GM21515 (cell line): ENCODE measurements around the gene POLR3C.

Experiments used
- ATAC-seq: cut with Tn5 transposase; IDR thresholded peaks from one replicate; pipeline ENCODE4 v1.9.1; 2021; ENCODE audit not compliant: unreplicated experiment

The POLR3C gene

GRCh38 chr1:145863282-145864018 is 39.5 kb downstream of the POLR3C start:
- no peak for ATAC-seq

DNA sequence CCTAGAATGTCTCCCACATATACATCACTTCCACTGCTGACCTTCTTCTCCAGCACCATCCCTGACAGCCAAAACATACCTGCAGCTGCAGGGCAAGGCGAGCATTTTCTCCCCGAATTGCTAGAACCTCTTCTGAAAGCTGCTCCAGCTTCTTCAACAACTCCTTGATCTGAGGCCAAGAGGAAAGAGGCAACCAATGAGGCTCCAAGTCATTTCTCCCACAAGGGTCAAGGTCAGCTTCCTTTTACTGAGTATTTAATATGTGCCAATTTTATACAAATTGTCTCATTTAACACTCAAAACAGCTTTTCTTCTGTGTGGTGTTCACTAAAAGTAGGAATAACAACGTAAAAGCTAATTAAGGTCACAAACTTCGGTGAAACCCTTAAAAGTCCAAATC is 44.2 kb downstream of the POLR3C start:
- no peak for ATAC-seq

- no peak for ATAC-seq
Observed at GRCh38 chr1:145871994-145872924, 48.3 kb downstream of the POLR3C start.

- ATAC-seq = no peak
Observed at GRCh38 chr1:145874646-145875045, 50.6 kb downstream of the POLR3C start.

DNA sequence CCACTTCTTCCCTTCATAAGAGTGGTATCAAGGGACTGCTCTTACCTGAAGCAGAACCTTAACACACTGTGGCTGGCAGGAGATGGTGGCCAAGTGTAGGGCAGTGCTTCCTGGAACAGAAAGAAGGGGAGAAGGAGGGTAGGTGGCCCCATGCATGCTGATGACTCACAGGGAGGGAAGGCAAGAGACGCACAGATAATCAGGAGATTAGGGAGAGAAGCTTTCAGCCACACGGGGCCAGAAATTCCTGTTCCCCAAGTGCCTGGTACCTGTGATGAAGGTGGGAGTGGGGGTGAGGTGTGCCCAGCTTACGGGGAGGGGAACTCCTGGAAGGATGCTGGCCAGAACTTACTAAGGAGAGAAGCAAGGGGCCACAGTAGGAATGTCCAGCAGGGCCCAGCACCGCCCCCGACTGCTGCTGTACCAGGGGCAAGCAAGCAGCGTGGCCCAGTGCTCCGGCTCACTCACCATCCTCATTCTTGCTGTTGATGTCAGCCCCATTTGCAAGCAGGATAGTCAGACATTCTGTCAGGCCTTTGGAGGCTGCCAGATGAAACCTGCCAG is 54.0 kb downstream of the POLR3C start:
- no peak for ATAC-seq

- no peak for ATAC-seq
Observed at GRCh38 chr1:145878724-145879123, 54.7 kb downstream of the POLR3C start.

GRCh38 chr1:145879775-145880174 is 55.8 kb downstream of the POLR3C start:
- ATAC-seq = no peak

GRCh38 chr1:145884675-145885074 is 60.7 kb downstream of the POLR3C start:
- ATAC-seq = no peak

DNA sequence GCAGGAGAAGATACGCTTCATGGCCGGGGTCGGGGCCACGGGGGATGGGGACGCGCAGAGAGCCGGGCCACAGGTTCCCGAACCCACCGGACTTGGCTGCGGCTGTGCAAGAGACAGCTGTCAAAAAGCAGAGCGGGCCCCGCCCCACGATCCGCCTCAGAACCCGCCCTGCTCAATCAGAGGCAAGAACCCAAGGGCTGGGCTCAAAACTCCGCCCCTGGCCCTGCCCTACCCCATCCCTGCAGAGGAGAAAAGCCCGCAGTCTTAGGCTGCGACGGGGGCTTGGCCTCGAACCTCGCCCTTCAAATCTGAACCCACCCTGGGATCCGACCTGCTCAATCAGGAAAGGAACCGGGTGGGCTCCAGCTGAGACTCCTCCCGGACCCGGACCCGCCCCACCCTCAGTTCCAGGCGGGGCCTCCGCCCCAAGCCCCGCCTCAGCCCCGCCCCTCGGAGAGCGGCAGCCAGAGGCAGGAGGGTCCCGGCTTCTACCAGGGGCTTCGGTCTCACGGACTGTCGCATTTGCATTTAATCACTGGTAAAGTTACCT is 61.8 kb downstream of the POLR3C start, which contains the start of gene ANKRD35:
TSS of gene ANKRD35 (minus strand) at position 129 of the 550 bp plus-strand sequence. CDS start at position 21, 108 bp downstream.
- peak; percentile 96 for ATAC-seq

GRCh38 chr1:145886390-145886789 is 62.4 kb downstream of the POLR3C start:
- ATAC-seq = no peak

GRCh38 chr1:145886816-145887215 is 62.8 kb downstream of the POLR3C start:
- ATAC-seq = no peak

DNA sequence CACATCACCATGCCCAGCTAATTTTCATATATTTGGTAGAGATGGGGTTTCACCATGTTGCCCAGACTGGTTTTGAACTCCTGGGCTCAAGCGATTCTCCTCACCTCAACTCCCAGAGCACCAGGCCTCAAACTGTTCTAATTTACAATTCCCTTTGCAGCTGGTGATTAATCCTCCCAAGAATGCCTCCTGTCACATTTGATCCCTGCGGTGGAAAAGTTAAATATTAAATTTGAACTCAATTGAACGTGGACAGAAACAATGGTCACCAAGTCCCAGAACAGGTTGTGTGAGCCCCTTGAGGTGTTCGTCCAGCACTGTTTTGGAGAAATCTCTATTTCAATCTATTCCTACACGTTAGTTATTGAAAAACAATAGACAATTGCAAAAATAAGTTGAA is 63.6 kb downstream of the POLR3C start:
- ATAC-seq = no peak

- no peak for ATAC-seq
Observed at GRCh38 chr1:145889722-145890121, 65.7 kb downstream of the POLR3C start.

- no peak for ATAC-seq
Observed at GRCh38 chr1:145891143-145891542, 67.1 kb downstream of the POLR3C start.

DNA sequence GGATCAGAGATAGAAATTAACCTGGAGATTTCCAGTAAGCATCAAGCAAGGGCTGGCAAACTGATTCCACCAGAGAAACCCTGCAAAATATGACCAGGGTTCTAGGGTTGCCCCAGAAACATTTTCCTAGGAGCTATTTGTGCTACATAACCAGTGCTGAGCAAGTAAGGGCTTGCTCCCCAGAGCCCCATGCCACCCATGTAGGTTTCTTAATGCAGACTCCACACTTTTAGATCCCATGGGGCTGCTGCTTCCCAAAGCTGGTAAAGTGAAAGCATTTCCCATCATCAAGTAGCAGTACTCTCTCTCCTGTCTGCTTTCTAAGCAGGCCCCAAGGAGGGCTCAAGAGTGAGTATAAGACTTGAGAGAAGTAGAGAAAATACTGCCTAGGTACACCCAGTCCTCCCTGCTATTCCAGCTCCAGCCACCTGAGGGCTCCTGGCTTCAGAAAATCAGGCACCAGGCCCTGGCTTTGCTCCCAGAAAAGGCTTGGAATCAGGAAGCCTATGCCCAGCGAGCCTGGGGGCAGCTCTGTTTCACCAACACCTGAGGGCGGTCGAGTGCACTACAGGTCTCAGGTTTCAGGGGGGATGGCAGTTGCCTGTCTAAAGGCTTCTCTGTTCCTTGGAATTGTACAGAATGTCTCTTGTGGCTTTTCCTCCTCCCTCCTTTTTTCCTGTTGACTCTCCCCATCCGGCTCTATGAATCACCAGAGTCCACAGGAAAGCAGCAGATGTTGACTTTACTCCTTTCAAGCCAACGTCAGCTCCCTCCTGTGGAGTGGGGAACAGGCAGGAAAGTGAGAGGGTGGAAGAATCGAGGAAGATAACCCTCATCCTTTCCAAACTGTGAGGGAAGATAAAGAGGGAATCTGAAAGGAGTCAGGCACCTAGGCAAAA is 67.8 kb downstream of the POLR3C start:
- no peak for ATAC-seq

DNA sequence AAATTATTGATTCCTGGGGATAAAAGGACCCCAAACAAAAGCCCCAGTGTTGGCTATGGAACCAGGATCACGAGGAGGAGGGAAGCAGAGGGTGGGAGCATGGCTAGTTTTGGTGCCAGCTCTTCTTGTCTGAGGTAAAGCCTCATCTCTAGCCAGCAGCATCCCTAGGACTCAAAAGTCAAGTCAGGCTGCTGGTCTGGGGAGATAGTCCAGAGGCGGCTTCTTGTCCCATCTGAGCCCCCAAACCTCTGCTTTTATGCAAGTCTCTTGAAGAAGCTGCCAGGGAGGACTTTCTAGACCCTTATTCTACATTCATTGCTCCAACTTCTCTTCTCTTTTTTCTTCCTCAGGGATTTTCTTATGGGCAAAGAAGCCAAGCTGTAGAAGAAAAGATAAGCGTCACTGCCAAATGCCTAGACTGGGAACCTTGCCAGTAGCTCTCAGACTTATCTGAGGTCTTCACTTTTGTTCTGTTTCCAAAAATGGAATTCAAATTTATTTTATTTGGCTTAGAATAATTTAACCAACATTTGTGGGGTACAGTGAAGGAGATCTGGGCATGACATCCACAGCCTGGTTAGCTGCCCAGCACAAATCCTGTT is 68.6 kb downstream of the POLR3C start:
- ATAC-seq = no peak

DNA sequence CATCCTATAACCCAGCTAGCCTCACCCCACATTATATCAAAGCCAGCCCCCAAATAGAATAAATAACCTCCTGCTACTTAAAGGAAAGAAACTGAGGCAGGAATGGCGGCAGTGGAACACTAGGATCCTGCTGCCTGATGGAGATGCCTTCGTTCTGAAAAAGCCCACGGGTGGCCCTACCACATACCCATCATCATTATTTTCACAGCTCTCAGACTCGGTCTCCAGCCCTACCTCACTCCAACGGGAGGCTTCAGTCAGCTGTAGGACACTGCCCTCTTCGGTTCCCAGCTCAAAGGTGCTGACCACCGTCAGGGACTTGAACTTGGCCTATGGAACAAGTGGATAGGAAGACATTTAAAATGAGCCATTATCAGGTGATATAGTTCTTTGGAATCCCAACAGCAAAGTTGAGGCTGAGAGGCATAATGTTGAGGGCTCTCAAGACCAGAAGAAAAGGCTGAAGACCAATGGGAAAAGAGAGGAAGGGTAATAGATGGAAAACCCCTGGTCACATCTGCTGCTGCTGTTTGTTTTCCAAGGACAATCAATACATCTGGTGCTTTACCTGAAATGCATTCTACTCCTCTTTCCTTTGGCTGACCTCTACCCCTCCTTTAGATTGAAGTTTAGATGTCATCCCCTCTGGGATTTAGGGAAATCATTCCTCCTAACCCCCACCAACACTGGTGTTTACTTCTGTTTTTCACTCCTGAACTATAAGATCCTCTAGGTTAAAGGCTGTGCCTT is 69.5 kb downstream of the POLR3C start:
- no peak for ATAC-seq
